ENCODE results near the gene RAB27B.

Gene RAB27B

DNA sequence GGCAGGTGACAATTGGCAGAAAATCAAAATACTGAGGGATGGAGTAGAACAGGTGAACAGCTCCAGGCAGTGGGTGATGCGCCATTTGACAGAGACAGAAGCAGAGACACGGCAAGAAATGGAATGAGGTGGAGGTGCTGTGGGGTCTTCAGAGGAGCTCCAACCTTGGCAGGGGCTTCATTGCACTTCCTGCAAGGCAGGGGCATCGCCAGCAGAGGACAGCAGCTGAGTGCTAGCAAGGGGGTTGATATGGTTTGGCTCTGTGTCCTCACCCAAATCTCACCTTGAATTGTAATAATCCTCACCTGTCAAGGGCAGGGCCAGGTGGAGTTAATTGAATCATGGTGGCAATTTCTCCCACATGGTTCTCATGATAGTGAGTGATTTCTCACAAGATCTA, 88.2 kb downstream of the RAB27B start:
- DNase-seq: no peak

DNA sequence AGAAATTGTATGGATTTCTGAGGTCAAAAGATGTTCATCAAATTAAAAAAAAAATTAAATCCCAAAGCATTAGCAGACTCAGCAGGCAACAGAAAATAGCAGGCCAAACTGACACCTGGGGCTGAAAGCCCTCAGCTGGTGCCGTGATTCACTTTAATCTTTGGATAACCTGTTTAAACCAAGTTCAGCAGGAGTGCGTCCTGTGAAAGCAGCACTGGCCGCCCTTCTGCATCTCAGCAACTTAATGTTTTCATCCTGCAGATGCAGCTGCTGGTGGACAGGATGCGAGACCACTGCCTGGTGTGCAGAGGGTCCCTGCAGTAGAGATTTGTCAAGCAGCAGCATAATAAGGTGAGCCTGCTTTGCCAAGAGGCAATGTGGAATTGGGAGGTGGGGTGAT, 89.8 kb downstream of the RAB27B start:
- no peak for DNase-seq

DNA sequence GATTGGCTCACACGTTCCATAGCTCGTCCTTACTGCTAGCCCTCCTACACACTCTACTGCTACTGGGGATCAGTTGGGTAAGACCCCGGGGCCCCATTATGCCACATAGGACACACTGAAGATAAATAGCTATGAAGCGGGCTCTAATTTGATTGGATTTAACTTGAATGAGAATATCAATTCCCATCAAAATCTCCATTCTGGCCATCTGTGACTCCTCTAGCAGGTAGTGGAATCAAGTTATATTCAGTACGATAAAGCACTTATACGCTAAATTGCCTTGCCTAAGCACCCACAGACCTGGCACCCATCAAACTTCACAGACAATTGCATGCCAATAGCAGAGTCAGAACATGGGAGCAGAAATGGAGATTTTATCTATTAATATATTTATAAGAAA, 91.1 kb downstream of the RAB27B start:
- DNase-seq: no peak

DNA sequence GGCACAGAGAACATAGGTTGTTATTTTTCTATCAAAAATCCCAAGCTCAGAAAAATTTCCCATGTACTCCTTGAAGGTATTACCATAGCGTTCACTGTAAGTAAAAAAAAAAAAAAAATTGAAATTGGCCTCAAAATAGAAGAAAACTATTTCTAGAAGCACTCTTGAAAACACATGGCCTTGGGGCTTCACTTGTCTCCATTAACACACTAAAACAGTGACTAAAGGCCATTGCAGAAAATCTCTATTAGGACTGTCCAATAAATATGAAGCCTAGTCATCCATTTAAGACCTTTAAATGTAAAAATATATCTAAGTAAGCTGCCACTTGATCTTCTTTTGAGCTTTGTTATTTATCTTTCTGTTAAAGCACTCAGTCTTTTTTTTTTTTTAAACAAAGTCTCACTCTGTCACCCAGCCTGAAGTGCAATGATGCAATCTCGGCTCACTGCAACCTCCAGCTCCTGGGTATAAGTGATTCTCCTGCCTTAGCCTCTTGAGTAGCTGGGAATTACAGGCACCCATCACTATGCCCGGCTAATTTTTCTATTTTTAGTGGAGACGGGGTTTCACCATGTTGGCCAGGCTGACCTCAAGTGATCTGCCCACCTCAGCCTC, 95.2 kb downstream of the RAB27B start:
- no peak for DNase-seq

DNA sequence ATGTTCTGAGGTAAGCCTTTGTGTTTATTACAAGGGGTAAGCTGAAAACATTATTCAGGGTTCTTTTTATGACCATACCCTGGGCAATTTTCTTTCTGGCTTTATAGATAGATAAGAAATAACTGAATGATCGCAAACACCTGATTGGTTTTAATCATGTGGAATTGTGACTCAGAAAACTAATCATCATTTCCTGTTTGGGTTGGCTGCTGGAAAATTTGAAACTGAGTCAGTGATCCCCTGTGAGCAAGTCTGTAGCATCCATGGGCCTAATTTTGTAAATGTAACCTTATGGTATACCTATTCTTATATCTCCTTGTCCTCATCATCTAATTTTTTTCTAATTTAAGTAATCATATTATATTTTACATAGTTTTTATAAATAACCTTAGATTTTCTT, 96.7 kb downstream of the RAB27B start:
- DNase-seq: no peak

DNA sequence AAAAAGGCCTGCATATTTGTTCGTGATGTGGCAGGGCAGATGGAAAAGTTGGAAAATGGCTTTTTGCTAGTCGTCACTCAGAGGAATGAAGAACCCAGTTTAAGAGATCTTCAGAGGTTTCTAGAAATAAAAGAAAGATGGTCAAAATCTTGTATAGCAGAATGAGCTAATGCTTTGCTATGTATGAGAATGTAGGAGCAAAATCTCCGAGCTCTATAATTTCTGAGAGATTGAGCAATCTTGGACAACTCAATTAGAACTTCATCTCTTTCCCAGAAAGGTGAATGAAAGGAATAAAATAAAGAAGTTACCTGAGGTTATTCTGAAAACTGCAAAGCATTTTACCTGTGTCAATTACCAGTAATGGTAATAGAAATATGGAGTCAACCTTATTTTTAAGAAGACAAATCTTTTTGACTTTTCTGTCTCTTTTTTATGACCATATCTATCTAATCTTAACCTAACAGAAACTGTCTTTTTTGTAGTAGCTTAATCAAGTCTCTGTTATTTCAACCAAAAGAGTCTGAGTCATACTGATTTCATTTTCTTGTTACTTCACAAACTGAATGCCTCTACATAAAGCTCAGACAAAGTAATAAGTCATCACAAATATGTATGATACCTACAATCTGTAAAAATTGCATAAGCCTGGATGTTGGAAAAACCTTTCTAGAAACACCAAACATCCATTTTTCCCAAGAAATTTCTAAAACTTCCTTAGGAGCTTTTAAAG, 98.5 kb downstream of the RAB27B start:
- DNase-seq: no peak

DNA sequence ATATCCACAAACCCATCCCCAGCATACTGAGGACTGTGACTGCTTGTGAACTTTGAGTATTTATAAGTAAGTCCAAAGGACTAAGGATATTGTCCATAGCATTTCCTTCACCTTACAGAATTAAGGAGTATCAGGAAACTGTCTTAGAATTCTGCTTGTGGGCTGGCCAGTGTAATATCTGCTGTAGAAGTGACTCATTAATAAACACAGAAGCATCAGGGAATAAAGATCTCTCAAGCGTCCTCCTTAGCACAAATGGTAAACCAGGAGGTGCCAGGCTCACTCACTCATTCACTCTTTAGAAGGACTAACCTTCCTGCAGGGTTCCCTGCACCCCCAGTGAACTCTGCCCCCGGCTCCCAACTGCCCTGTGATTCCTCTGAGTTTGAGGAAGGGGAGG, 100.0 kb downstream of the RAB27B start:
- DNase-seq: no peak

DNA sequence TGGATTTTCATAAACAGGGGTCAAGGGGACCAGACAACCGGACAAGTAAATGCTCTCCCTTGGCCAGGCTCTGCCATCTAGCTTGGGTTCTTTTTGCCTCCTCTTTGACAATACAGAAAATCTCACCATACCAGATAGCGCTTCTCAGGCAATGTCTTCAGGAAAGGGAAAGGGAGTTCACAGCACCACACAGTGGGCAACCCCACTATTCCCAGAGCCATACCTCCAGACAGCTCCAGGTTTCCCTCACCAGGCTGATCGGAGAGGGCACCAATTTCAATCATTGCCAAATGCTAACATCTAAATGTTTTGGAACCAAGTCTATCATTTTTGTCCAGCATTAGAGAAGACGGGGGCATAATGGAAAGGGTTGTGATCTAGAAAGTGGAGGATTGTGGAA, 102.9 kb downstream of the RAB27B start:
- DNase-seq: no peak

DNA sequence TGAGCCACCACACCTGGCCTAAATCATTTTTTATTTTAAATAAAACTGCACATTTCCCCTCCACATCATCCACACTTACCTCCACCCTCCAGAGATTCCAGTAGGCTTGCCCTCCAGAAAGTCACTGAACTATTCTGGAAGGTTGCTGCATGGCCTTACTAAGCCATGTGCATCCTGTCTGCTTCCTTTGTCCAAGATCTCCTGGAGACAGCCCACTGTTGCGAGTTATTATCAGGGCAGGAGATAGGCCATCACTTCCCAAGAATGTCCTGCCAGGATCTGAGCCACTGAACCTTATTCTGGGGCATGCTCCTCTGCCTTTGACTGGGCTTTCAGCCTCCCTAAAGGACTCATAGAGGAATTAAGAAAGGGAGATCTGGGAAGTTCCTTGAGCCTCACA, 104.2 kb downstream of the RAB27B start:
- no peak for DNase-seq

DNA sequence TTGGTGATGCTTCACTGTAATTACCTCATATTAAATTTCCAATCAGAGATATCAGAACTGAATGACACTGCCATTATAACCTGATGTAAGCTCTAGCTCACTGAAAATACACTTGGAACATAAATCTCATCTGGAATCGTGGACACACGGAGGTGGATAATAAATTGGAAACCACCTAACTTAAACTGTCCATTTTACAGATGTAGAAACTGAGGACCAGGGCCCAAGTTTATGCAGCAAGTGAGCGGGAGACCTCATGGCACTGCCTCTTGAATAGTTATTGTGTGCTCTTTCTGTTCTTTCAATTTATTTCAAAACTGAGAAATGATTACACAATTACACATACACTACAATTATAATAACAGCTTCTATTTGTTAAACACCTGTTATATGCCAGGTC, 110.2 kb downstream of the RAB27B start:
- DNase-seq: no peak

DNA sequence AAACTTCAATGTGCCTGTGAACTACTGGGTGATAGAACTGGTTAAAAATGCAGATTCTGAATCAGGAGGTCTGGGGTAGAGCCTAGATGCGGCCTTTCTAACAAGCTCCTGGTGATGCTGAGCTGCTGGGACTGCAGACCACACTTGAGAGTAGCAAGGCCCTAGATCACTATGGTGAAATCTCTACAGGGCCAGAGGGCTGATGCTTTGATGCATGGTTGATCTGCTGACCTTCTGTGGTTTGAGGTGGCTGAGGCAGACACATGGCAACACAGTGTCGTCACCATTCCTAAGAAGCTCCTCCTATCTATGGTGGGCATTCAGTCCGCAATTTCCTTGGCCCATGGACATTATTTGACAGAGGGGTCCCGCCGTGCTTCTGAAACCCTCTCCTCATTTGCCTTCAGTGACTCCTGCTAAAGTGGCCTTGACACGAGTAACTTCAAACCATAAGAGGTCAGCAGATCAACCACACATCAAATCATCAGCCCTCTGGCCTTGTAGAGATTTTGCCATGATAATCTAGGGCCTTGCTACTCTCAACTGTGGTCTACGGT, 111.2 kb downstream of the RAB27B start:
- DNase-seq: no peak

DNA sequence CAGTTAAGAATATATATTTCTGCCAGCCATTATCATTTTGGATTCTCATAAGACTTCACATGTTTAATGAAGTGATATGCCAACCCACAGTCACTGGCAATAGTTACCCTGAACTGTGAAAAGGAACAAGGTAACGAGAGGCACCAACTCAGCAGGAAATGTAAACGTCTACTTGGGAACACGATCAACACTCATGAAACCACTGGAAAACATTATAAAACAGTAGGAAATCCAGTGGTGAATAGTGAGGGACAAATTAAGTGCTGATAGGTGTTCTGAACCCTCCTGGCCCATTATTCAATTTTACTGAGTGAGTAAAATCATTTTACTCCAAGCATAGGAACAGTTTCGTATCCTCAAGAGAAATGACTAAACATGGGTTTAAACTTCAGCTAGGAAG, 113.9 kb downstream of the RAB27B start:
- DNase-seq: no peak

DNA sequence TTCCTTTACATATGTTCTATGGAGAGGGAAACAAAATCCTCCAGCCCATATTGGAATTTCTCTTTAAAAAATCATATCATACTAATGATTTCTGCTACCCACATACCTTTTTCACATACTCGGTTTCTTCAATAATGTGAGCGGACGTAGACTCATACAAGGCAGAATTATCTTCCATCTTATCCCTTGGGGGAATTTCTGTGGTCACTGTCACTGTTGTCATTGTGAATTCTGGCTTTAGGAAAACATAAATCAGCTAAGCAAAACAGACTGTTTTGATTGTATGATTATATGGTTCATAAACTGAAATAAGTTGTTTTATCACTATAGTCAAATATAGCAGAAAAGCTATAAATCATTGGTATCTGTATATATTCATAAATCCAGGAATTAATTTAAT, 114.3 kb downstream of the RAB27B start:
- DNase-seq: no peak
